Non-pigmented ciliary epithelial cell (primary cell): ENCODE measurements around the gene SPSB3.

Experiments used
- DNase-seq: peaks from one replicate; pipeline ENCODE4 v3.0.0-alpha.2; 2010; ENCODE audit warnings: low read depth

Gene SPSB3

DNA sequence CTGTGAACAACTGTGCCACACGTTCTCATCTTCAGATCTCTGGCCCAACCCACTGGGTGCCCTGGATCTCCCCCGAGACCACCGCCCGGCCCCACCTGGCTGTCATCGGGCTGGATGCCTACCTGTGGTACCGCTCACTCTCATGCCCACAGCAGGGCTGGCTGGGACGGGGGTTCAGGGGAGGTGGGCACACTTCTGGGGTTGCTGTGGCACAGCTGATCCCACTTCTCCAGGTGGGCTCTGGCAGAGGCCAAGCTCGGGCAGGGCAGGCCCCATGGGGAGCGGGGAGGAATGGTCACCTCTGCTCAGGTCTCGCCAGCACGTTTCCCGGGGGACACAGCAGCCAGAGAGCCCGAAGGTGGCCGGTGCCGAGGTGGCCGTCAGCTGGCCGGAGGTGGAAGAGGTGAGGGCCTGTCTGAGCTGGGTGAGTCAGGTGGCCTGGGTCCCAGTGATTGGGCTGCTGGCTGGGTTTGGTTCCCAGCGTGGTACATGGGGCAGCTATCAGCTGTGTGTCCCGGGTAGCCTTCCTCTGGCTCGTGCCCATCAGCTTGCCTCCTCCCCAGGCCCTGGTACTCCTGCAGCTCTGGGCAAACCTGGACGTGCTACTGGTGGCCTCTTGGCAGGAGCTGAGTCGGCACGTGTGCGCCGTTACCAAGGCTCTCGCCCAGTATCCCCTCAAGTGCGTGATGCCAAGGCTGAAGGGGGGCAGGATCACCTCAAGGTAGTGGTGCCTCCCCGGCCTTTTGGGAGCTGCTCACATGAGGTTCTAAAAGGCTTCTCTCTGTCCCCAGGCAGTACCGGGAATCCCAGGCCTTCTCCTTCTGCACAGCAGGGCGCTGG is 7.1 kb downstream of the SPSB3 start:
- no peak for DNase-seq

- no peak for DNase-seq
These were observed 8.0 kb downstream of the SPSB3 start for GRCh38 chr16:1774448-1774780.

DNA sequence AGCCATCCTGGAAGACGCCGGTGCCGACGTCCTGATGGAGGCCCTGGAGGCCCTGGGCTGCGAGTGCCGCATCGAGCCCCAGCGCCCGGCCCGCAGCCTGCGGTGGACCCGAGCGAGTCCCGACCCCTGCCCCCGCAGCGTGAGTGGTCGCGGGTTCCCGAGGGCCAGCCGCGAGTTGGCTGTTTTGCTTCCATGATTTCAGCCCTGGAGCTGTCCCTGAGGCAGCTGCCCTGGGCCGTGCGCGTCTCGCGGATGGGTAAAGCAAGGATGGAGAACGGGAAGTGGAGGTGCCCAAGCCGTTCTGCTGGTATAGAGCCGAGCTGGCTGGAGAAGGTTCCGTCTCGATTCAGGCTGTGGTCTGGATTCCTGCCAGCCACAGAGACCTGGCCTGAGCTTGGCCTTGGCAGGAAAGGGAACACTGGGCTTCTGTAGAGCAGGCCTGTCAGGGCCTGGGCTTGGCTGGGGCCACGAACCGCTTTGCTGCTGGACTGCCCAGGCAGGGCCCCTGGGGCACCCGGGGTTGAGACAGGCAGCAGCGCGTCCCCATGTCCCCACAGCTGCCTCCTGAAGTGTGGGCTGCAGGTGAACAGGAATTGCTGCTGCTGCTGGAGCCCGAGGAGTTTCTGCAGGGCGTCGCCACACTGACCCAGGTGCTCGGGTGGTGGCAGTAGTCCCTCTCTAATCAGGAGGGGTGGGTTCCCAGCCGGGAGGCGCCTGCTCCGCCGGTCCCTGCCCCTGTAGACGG is 8.5 kb downstream of the SPSB3 start:
- no peak for DNase-seq

DNA sequence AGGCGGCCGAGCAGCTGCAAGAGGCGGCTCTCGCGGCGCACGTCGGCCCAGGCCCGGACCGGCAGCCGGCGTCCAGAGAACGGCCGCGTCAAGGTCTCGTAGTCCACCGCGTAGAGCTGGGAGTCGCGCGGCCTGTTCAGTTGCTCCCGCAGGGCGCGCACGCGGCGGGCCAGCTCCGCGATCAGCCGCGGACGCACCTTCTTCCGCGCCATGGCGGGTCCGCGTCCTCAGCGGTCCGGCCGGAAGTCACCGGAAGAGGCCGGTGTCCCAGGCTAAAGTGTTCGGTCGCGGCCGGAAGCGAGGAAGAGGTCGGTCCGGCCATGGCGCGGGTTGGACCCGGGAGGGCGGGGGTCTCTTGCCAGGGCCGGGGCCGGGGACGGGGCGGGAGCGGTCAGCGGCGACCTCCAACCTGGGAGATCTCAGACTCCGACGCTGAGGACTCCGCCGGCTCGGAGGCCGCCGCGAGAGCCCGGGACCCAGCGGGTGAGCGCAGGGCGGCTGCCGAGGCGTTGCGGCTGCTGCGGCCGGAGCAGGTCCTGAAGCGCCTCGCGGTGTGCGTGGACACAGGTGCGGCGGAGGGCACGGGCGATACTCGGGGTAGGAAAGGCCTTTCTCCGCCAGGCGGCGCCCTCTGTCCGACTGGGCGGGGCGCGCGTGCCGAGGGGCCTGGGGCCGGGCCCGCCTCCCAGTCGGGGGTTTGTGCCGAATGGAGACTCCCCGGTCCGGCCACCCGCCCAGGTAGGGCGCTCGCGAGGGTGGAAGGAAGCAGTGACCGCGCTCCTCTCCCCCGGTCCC is 9.3 kb downstream of the SPSB3 start, which contains the start of gene MRPS34:
TSS of gene MRPS34 (minus strand) at position 227 of the 795 bp plus-strand sequence. CDS start at position 212, 15 bp downstream.
- DNase-seq = no peak

DNA sequence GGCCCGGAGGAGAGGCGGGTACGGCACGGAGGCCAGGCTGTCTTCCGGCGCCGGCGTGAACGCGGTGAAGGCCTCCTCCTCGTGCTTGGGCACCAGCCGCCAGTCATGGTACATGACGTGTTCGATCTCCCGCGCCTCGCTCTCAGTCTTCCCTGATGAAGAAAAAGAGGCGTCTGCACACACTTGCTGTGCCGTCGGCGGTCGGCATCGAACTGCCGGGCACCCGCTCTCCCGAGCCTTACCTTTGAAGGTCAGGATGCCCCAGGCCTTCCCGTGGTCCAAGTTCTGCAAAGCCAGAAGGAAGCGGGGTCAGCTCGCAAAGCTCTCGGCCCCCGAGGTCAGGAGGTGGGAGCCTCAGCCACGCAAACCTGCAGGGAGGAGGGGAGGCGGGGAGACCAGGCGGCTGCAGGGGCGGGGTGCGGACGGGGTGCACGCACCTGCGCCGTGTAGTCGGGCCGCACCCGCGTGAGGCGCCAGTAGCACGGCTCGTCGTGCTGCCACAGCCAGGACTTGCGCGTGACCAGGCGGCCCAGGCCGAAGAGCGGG is 9.9 kb downstream of the SPSB3 start, which contains the start of gene EME2:
TSS of gene EME2 (plus strand) at position 449 of the 546 bp plus-strand sequence. CDS start 418 bp downstream, outside the sequence.
- DNase-seq = no peak

DNA sequence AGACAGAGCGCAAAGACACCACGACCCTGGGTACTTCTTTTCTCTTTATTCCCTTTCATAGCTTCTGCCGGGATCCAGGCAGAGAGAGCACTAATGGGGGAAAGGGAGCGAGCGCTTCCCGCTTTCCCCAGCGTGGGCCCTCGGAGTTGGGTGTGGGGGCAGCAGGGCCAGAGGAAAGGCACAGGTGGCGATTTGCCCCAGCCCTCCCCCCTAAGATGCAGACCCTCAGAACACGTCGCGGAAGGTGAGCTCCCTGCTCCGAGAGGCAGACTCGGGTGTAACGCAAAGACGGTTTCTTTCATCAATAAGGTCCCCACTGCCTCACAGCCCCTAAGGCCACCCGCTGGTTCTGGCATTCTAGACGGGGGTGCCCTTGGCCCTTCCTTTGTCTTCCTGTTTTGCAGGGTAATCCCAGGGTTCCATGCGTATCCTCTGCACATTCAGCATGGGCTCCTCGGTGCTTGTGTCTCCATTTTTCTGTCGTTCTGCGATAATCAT is 10.5 kb downstream of the SPSB3 start:
- no peak for DNase-seq

DNA sequence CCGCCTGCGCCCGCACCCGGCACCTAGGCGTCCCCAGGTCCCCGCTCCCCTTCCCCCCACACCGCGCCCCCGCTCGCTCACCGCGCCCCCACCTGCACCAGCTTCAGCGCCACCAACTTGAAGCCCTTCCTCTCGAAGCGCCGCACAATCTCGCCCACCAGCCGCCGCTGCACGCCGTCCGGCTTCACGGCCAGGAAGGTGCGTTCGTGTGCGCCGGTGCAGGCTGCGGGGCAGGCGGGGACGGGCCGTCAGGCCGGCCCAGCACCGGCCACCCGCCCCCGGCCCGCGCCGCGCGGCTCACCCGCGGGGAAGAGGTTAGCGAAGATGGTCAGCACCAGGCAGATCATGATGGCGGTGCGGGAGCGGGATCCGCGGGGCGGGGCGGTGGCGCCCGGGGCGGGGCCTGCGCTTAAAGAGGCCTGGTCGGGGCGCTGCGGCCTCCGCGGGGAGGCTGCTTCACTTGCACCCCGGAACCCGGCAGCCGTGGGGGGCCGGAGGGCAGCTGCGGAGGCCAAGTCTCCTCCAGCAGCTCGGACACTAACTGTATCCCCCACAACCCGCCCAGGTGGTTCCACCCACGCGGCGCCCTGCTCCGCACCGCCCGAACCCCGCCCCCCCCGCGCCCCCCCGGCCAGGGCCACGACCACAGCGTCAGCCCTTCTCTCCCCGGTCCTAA is 11.0 kb downstream of the SPSB3 start, which contains the start of gene NME3:
TSS of gene NME3 (minus strand) at position 356 of the 676 bp plus-strand sequence. CDS start at position 347, 9 bp downstream.
- DNase-seq = no peak

GRCh38 chr16:1770328-1771187 is 11.8 kb downstream of the SPSB3 start:
- DNase-seq = no peak

DNA sequence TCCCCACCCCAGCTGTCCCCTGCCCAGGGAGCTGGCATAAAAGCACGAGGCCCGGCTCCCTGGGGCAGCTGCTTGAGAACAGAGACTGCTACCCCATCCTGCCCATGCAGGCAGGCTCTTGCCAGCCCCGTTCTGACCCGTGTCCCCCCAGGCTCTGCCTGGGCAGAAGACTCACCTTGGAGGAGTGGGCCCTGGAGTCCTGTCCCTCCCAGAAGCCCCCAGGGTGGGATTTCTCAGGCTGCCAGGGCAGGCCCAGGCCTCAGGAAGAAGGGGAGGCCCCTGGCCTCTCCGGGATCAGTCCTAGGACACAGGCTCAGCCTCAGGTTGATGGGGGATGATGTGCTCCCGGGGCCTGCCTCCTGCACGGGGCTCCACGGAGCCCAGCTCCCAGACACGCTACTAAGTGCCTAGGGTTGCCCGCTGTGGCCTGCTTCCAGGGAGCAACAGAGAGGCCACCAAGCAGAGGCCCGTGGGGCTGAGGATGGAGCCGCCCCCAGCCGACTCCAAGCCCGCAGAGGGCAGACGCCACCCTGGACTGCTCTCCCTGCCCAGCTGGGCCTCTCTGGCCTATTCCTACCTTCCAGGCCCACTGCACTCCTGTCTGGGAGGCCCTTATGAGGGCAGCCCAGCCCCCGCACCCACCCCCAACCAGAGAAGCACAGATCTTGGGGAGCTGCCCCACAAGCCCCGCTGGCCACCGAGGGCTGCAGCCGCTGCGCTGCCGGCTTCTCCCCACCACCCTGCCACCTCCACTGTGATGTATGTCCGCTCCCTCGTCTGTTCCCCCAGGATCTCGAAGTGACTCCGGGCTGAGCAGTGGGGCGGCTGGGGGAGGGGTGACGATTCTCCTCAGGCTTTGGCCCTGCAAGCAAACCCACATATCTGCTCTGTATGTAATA is 12.7 kb downstream of the SPSB3 start:
- no peak for DNase-seq

DNA sequence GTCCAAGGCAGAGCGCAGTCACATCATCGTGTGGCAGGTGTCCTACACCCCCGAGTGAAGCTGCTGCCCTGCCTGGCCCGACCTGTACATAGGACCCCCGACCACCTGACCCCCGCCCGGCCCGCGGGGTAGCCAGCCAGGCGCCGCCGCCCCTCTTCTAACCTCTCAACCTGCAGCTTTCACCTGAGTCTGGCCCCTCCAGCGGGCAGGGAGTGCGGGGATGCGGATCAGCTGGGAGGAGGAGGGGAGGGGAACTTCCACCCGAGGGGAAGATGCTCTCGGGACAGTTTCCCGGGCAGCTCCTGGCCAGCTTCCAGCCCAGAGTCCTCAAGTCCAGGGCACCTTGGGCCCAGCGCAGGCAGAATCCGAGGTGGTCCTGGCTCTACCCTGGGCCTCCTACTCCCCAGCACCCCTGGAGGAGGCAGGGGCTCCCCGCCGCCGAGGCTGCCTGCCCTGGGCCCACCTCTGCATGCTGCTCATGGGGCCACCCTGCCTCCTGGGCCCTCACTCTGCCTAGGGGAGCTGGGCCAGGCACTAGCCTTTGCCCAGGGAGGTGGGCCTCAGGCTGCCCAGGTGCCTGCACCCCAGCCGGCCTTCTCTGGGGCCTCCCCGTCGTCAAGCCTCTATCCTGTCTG is 13.5 kb downstream of the SPSB3 start:
- DNase-seq = no peak

DNA sequence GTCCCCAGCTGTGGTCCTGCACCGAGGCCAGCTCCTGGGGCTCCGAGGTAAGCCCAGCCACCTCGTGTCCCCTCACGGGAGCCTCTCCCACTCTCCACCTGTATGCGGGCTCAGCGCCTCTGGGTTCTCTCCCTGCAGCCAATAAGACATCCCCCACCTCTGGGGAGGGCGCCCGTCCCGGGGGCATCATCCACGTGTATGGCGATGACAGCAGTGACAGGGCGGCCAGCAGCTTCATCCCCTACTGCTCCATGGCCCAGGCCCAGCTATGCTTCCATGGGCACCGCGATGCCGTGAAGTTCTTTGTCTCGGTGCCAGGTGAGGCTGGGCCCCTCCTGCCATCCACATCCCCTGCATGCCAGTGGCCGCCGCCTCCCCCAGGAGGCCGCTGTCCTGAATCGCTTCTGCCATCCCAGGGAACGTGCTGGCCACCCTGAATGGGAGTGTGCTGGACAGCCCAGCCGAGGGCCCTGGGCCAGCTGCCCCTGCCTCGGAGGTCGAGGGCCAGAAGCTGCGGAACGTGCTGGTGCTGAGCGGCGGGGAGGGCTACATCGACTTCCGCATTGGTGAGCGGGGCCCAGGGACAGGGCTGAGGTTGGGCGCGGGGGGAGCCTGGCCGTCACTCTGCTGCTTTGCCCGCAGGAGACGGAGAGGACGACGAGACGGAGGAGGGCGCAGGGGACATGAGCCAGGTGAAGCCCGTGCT is 14.2 kb downstream of the SPSB3 start:
- DNase-seq = no peak

DNA sequence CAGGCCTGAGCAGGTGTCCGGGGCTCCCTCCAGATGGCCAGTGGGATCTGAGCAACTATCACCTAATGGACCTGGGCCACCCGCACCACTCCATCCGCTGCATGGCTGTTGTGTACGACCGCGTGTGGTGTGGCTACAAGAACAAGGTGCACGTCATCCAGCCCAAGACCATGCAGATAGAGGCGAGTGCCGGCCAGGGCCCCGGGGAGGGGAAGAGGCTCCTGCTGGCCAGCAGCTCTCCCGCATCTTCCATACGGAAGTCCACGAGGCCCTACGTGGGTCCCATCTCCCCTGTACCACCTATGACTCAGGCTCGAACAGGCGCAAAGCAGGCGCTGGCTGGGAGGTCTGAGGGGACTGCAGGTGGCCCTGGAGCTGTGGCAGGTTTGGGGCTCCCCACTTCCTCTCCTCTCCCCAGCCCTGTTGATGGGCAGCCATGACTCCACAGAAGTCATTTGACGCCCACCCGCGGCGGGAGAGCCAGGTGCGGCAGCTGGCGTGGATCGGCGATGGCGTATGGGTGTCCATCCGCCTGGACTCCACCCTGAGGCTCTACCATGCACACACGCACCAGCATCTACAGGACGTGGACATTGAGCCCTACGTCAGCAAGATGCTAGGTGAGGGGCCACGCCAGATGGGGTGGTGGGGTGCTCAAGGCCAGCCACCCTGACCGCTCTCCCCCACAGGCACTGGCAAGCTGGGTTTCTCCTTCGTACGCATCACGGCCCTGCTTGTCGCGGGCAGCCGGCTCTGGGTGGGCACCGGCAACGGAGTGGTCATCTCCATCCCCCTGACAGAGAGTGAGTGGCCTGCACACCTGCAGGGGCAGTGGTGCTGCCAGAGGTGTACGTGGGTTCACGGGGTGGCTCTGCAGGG is 15.0 kb downstream of the SPSB3 start:
- DNase-seq = no peak

- no peak for DNase-seq
These were observed 15.7 kb downstream of the SPSB3 start for GRCh38 chr16:1766701-1767100.

GRCh38 chr16:1766231-1766630 is 16.1 kb downstream of the SPSB3 start:
- DNase-seq = no peak

DNA sequence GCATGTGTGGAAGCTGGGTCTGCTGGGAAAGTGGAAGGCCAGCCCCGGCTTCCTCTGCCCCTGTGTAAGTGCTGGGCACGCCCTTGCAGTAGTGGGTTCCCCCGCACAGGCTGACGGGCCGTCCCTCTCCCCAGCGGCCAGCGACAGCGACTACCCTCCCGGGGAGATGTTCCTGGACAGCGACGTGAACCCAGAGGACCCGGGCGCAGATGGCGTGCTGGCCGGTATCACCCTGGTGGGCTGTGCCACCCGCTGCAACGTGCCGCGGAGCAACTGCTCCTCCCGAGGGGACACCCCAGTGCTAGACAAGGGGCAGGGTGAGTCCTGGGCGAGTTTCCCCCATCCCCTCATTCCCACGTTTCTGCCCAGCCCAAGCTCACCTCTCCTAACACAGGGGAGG is 16.5 kb downstream of the SPSB3 start:
- no peak for DNase-seq

GRCh38 chr16:1764971-1765370 is 17.4 kb downstream of the SPSB3 start:
- DNase-seq = no peak
